Suppressor macrophage (primary cell): ENCODE results near the gene FARS2.

Experiments
- DNase-seq, 4 experiments: peaks; one replicate each; pipeline ENCODE4 v3.0.0-alpha.2; 2020 to 2022

The FARS2 gene

GRCh38 chr6:5589422-5590141 is 328.3 kb downstream of the FARS2 start:
- no peak for DNase-seq

GRCh38 chr6:5590187-5590586 is 328.9 kb downstream of the FARS2 start:
- DNase-seq: no peak

DNA sequence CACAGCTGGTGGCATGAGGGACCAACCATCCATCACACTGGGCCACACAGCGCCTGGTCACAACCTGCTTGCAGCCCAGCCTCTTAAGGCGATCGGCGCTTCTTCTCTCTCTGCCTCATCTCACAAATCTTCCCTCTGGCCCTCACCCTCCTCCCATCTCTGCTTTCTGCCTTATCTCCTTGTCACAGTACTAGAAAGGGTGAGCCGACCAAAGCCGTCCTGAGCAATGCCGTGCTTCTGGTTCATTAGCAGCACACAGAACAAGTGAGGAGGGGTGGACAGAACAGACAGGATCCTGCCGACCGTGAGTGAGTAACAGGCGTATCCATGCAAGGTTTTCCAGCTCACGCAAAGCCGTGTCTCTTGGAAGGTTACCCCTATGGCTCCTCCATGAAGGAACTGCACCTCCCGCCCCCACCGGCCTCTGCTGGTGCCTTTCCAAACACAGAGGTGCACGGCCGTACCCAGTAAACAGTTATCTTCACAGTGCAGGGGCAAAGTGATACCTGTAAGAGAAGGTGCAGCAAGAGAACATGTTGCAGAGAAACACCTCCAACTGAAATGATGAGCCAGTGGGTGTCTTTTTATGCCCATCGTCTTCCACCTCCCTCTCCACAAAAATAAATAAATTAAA is 331.7 kb downstream of the FARS2 start:
- DNase-seq: no peak

DNA sequence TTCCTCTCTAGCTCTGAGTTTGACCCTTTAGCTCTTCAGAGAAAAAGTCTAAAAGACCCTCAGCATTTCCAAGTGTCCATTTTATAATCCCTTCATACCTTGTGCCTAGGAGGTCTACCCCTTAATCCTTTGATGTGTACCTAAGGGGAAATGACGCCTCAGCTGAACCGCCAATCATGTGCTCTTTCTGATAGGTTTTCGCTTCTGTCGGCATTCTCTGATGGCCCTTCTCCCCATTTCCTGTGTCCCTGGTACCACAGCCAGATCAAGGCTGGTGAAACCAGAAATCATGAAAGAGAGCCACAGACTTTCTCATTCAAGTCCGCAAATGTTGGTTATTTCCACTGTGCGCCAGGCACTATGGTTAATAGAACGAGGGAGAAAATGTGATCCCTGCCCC is 333.9 kb downstream of the FARS2 start:
- DNase-seq: no peak

DNA sequence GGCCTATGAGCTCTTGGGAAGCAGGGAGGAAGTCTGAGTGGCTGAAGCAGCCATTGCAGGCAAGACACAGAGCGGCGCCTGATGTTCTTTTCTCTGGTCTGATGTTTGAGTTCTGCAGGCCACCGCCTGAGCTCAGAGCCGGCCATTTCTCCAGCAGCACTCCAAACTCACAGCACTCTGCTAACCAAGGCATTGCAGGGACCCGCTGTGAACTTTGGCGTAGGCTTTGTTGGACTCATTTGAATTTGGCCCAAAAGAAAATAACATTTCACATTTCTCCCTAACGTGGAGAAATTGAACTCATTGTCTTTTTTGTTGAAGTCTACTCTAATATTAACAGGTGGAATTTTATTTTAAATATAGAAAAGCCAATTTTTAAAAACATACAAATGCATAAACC is 336.1 kb downstream of the FARS2 start:
- no peak for DNase-seq

- no peak for DNase-seq
Observed at GRCh38 chr6:5598123-5598522, 336.8 kb downstream of the FARS2 start.

- no peak for DNase-seq
Observed at GRCh38 chr6:5599127-5599526, 337.8 kb downstream of the FARS2 start.

DNA sequence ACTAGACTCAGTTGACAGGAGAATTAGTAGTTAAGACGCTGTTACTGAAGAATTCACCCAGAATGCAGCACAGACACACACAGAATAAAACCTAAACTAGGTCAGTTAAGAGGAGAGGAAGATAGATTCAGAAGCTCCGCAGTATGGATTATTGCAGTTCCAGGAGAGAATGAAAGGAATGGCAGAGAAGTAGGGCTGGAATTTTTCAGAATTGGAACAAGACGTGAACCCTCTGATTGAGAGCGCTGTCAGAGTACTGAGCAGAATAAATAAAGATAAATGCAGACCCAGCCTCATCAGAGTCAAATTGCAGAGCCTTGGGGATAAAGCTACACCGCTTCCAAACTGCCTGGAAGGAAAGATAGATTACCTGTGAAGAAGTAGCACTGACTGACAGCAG is 344.6 kb downstream of the FARS2 start:
- no peak for DNase-seq

- no peak for DNase-seq
Observed at GRCh38 chr6:5606546-5606945, 345.2 kb downstream of the FARS2 start.

GRCh38 chr6:5610640-5611039 is 349.3 kb downstream of the FARS2 start:
- DNase-seq: no peak

GRCh38 chr6:5617179-5617578 is 355.9 kb downstream of the FARS2 start:
- DNase-seq: no peak

DNA sequence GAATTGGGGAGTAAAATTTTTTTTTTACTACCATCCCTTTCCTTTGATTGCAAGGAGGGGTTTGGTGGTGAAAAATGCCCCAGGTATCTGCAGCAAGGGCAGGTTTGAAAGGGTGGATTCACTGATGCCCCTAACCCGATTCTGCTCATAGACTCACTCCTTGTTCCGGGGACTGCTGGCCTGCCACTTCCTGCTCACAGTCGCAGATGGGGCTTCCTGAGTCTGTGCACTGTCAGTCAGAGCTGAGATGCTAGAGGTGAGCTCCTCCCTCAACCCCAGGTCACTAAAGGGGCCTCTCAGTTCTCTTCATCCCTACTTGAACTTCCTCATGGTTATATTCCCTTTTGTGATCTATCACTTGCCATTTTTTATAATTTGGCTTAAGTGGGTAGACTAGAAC is 357.9 kb downstream of the FARS2 start:
- no peak for DNase-seq

DNA sequence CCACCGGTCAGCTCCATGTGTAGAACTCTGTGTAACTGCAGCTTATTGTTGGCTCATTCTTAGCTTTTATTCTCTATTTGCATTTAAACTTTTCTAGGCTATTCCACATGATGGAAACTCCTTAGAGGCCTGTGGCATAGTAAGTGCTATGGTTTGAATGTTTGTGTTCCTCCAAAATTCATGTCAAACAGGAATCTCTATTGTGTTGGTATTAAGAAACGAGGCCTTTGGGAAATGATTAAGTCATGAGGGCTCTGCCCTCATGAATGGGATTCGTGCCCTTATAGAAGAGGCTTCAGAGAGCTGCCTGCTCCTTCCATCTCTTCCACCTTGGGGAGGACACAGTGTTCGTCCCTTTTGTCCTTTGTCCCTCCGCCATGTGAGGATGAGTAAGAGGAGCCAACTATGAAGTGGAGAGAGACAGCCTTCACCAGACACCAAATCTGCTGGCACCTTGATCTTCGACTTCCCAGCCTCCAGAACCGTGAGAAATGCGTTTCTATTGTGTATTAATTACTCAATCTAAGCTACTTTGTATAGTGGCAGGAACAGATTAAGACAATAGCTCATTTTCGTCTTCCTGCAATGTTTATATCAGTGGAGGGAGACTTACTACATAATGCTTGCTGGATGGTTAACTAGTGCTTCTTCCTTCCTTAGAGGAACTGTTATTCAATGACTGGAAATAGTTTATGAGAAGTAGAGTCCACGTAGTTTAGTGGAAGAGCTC is 361.1 kb downstream of the FARS2 start:
- DNase-seq: no peak

- no peak for DNase-seq
Observed at GRCh38 chr6:5623769-5624168, 362.5 kb downstream of the FARS2 start.

- DNase-seq: no peak
Observed at GRCh38 chr6:5624256-5624655, 362.9 kb downstream of the FARS2 start.

GRCh38 chr6:5626727-5627426 is 365.6 kb downstream of the FARS2 start:
- DNase-seq: peak in 1 of 4 experiments; percentile 14

DNA sequence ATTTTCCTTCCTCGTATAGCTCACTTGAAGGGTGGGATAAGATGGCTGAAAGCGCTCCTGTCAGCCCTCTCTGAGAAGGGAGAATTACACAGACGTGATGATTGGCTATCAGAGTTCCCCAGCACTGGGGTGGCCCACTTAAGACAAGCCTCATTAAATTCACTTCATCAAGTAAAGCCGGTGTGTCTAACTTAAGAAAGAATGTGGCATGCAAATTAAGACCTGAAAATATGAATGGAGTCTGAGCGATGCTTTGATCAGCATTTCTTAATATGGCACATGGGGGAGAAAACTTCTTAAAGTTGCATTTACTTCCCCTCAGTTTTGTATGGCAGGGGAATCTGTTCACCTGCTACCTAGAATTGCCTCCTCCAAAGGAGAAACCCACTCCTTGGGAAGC is 369.3 kb downstream of the FARS2 start:
- DNase-seq: no peak

GRCh38 chr6:5632348-5632935 is 371.1 kb downstream of the FARS2 start:
- DNase-seq: no peak

DNA sequence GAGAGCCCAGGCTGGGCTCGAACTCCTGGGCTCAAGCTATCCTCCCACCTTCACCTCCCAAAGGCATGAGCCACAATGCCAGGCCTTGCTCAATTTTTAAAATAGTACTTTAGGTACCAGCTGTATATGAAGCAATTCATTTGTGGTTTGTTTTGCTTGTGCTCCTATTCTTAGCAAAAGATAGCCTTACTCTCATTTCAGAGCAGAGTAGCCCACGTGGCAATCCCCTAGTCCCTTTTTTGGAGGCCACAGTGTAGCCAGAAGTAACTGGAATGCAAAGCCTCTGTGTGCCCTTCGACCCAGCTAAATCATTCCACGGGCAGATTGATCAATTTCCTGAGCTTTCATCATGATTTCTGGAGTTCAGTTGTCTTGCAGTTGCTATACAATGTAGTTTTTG is 373.2 kb downstream of the FARS2 start:
- DNase-seq: no peak

GRCh38 chr6:5636210-5637030 is 375.1 kb downstream of the FARS2 start:
- no peak for DNase-seq

DNA sequence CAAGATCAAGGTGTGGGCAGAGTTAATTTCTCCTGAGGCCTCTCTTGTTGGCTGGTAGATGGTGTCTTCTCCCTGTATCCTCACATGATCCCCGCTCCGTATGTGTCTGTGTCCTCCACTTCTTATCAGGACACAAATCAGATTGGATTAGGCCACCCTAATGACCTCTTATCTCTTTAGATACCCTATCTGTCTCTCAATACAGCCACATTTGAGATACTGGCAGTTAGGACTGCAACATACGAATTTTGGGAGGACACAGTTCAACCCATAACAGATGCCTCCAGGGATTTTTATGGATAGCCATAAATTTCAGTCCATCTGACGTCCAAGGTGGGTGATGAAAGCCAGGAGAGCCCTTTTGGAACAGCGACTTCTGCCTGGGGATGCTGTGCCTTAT is 376.4 kb downstream of the FARS2 start:
- DNase-seq: no peak

- no peak for DNase-seq
Observed at GRCh38 chr6:5638666-5639065, 377.4 kb downstream of the FARS2 start.
